Mucosa of descending colon (tissue), 3 donors: Measurements from ENCODE around the gene NELL2. TPM values are rescaled to one million over a fixed set of nuclear protein-coding genes. Genes with fewer than 3 reads are reported as not detected.

Experiments
- ATAC-seq: fragments of 200-7000 bp; cut with Tn5 transposase; one replicate; pipeline ENCODE4 v1.9.1; 2020; ENCODE audit warnings: mild to moderate bottlenecking, moderate library complexity
- DNase-seq, 3 donors: peaks; one replicate each; pipeline ENCODE4 v3.0.0-alpha.2; 2020
- H3K36me3 ChIP-seq: fragments of 200-600 bp; one replicate; pipeline ENCODE4 v1.8.0; 2021; ENCODE audit warnings: low read depth, mild to moderate bottlenecking
- H3K4me1 ChIP-seq: fragments of 200-600 bp; one replicate; pipeline ENCODE4 v1.8.0; 2021; ENCODE audit warnings: low read depth, mild to moderate bottlenecking
- H3K4me3 ChIP-seq: fragments of 200-600 bp; one replicate; pipeline ENCODE4 v1.8.0; 2021; ENCODE audit warnings: mild to moderate bottlenecking
- H3K9me3 ChIP-seq: fragments of 200-600 bp; one replicate; pipeline ENCODE4 v1.8.0; 2021; ENCODE audit warnings: mild to moderate bottlenecking
- CTCF ChIP-seq: fragments of 200-600 bp; IDR thresholded peaks from one replicate; pipeline ENCODE4 v1.8.0; 2022; ENCODE audit warnings: antibody characterized with exemption, mild to moderate bottlenecking
- intact Hi-C, 2 donors: fragments of 100-400 bp; cut with DNase I in 1 of 2; cut with micrococcal nuclease in 1 of 2; formaldehyde crosslinking; loops; one replicate each; pipeline versions ENCODE4 v1.11.0 to v1.11.1; 2022; cut with DNase I, micrococcal nuclease
- total RNA-seq, 3 donors: library from RNA; stranded (reverse); fragmentation: NEBNext Ultra II Directional in 2 of 3; extraction: Animal tissue kit (Norgen Biotek cat#: 25700) in 2 of 3; gene quantifications; one replicate each; pipeline versions ENCODE4 v1.2.1 to v1.2.4, GENCODE V29; 2021 to 2023
- donor health status: DM: no; HTN: no; CAD: no; lungs with moderate emphysema.
- donor health status: DM: no; HTN: no; CAD: no.
- donor health status: DM: no; HTN: yes; CAD: no.

NELL2 gene
- total RNA-seq, 3 donors from 2014 or later, result 2.4 to 7.4 (median 5.8) TPM

GRCh38 chr12:44889926-44890325, 13.8 kb upstream of the NELL2 start:
- no peak for TF ChIP-seq CTCF
- no peak for DNase-seq
- no peak for ATAC-seq

GRCh38 chr12:44889162-44889561, 13.0 kb upstream of the NELL2 start:
- Histone ChIP-seq H3K4me1 (no peaks in the 10 kb centered on the region), H3K4me3 (no peak overlapping the region), H3K36me3 (no peaks in the 10 kb centered on the region), H3K9me3 (no peaks in the 10 kb centered on the region)
- no peak for ATAC-seq
- TF ChIP-seq CTCF, result no peak
- intact Hi-C loops, result no loop called here
- DNase-seq, result no peak

More at GRCh38 chr12:44889926-44890325, 13.8 kb upstream of the NELL2 start:
- no peaks in the 10 kb centered on the region for H3K9me3 ChIP-seq
- intact Hi-C loops, result no loop called here
- H3K4me1 ChIP-seq, result no peaks in the 10 kb centered on the region
- no peaks in the 10 kb centered on the region for H3K36me3 ChIP-seq
- no peak overlapping the region for H3K4me3 ChIP-seq

- no peak for DNase-seq
- no peak for TF ChIP-seq CTCF
- H3K36me3 ChIP-seq, result no peaks in the 10 kb centered on the region
- intact Hi-C loops, result no loop called here
- no peak for ATAC-seq
- peaks cover 2% of the 10 kb centered on the region for H3K9me3 ChIP-seq
- no peak overlapping the region for H3K4me3 ChIP-seq
- no peaks in the 10 kb centered on the region for H3K4me1 ChIP-seq
These were observed 9.8 kb upstream of the NELL2 start for GRCh38 chr12:44885902-44886301.

GRCh38 chr12:44881197-44881596, 5.1 kb upstream of the NELL2 start:
- TF ChIP-seq CTCF, result no peak

GRCh38 chr12:44876544-44877410, 662 bp upstream of the NELL2 start:
- H3K4me3 ChIP-seq, result no peak overlapping the region
- peaks cover 2% of the 10 kb centered on the region for H3K9me3 ChIP-seq
- DNase-seq (peak; percentile 10 to 53 (median 39)), ATAC-seq (peak; percentile 62)
- intact Hi-C loops, result no loop called here
- no peak for TF ChIP-seq CTCF
- H3K4me1 ChIP-seq, result peaks cover 18% of the 10 kb centered on the region
- H3K36me3 ChIP-seq, result no peaks in the 10 kb centered on the region

More at GRCh38 chr12:44881197-44881596, 5.1 kb upstream of the NELL2 start:
- intact Hi-C loops, result no loop called here
- peaks cover 9% of the 10 kb centered on the region for H3K4me1 ChIP-seq
- ATAC-seq (no peak), DNase-seq (no peak)
- H3K4me3 ChIP-seq, result no peak overlapping the region
- H3K9me3 ChIP-seq, result peaks cover 2% of the 10 kb centered on the region
- no peaks in the 10 kb centered on the region for H3K36me3 ChIP-seq
